MM.1S (cell line): ENCODE data around the gene TMEM97.

Source experiments
- DNase-seq: peaks from one replicate; pipeline ENCODE4 v3.0.0-alpha.2; 2015
- H2AFZ ChIP-seq: fragments of 300-600 bp; sonication (generic); 2 replicates; pipeline ENCODE4 v1.6.0; 2016; ENCODE audit warnings: antibody characterized with exemption, low read length
- H3F3A ChIP-seq: fragments of 300-600 bp; sonication (generic); 2 replicates; pipeline ENCODE4 v1.6.1; 2016; ENCODE audit warnings: mild to moderate bottlenecking, antibody characterized with exemption, low read length, moderate library complexity, mixed read lengths; ENCODE audit not compliant: insufficient read depth
- H3K27ac ChIP-seq: fragments of 300-600 bp; sonication (generic); 2 replicates; pipeline ENCODE4 v1.5.1; 2016; ENCODE audit warnings: mild to moderate bottlenecking, low read length
- H3K27me3 ChIP-seq: fragments of 300-600 bp; sonication (generic); replicated peaks from 2 replicates; pipeline ENCODE4 v1.6.0; 2016; ENCODE audit warnings: low read length; ENCODE audit not compliant: insufficient read depth
- H3K36me3 ChIP-seq: fragments of 300-600 bp; sonication (generic); replicated peaks from 2 replicates; pipeline ENCODE4 v1.6.1; 2016; ENCODE audit warnings: mild to moderate bottlenecking, low read length, mixed read lengths; ENCODE audit not compliant: insufficient read depth
- H3K4me1 ChIP-seq: fragments of 300-600 bp; sonication (generic); 2 replicates; pipeline ENCODE4 v1.6.1; 2016; ENCODE audit warnings: low read length, mixed read lengths
- H3K4me2 ChIP-seq: fragments of 300-600 bp; sonication (generic); 2 replicates; pipeline ENCODE4 v1.6.0; 2016; ENCODE audit warnings: low read depth, low read length
- H3K4me3 ChIP-seq: fragments of 300-600 bp; sonication (generic); 2 replicates; pipeline ENCODE4 v1.5.1; 2016; ENCODE audit warnings: low read length, mixed read lengths
- H3K79me2 ChIP-seq: fragments of 300-600 bp; sonication (generic); 2 replicates; pipeline ENCODE4 v1.6.1; 2016; ENCODE audit warnings: mixed run types, low read length, mixed read lengths
- H3K9ac ChIP-seq: fragments of 300-600 bp; sonication (generic); 2 replicates; pipeline ENCODE4 v1.6.1; 2016; ENCODE audit warnings: low read length, mixed read lengths
- H3K9me2 ChIP-seq: fragments of 300-600 bp; sonication (generic); replicated peaks from 2 replicates; pipeline ENCODE4 v1.6.1; 2016; ENCODE audit warnings: mild to moderate bottlenecking, low read length, mixed read lengths; ENCODE audit not compliant: insufficient read depth
- H3K9me3 ChIP-seq: fragments of 300-600 bp; sonication (generic); replicated peaks from 2 replicates; pipeline ENCODE4 v1.6.1; 2016; ENCODE audit warnings: mild to moderate bottlenecking, low read length, mixed read lengths; ENCODE audit not compliant: insufficient read depth
- H4K20me1 ChIP-seq: fragments of 300-600 bp; sonication (generic); 2 replicates; pipeline ENCODE4 v1.6.1; 2016; ENCODE audit warnings: mild to moderate bottlenecking, low read length, moderate library complexity, mixed read lengths; ENCODE audit not compliant: insufficient read depth
- CTCF ChIP-seq: fragments of 300-600 bp; sonication (generic); IDR thresholded peaks from 2 replicates; pipeline ENCODE4 v1.5.1; 2016; ENCODE audit warnings: antibody characterized with exemption, low read length, mixed read lengths
- EZH2 ChIP-seq: fragments of 300-600 bp; sonication (generic); optimal IDR thresholded peaks from 2 replicates; pipeline ENCODE3; 2017; ENCODE audit warnings: low read depth, mild to moderate bottlenecking, antibody characterized with exemption, low read length, mixed read lengths
- EZH2phosphoT487 ChIP-seq: fragments of 300-600 bp; sonication (generic); IDR thresholded peaks from 2 replicates; pipeline ENCODE4 v1.6.1; 2018; ENCODE audit warnings: antibody characterized with exemption, low read length

Gene TMEM97

GRCh38 chr17:28327709-28328108, 8.7 kb downstream of the TMEM97 start:
- TF ChIP-seq EZH2 (no peak), EZH2phosphoT487 (no peak), CTCF (no peak)
- Histone ChIP-seq H3K27ac (no peak overlapping the region), H4K20me1 (no peaks in the 10 kb centered on the region), H2AFZ (no peak overlapping the region), H3K36me3 (0 out of 2 replicates have a peak, but pooled peaks cover 4% of the 10 kb centered on the region), H3K9ac (no peak overlapping the region), H3K9me2 (no peaks in the 10 kb centered on the region), H3K4me2 (no peak overlapping the region), H3K9me3 (no peaks in the 10 kb centered on the region), H3K4me1 (no peaks in the 10 kb centered on the region), H3K27me3 (no peaks in the 10 kb centered on the region), H3K79me2 (peaks cover 51% of the 10 kb centered on the region), H3F3A (peaks cover 4% of the 10 kb centered on the region; the same call in 1 of the 2 replicates), H3K4me3 (no peak overlapping the region)
- no peak for DNase-seq

- no peak for TF ChIP-seq EZH2phosphoT487
- no peak for TF ChIP-seq CTCF
- no peak for TF ChIP-seq EZH2
- Histone ChIP-seq H3K9ac (no peak overlapping the region), H3K4me2 (no peak overlapping the region), H3K79me2 (peaks cover 46% of the 10 kb centered on the region), H3K36me3 (0 out of 2 replicates have a peak, but pooled peaks cover 4% of the 10 kb centered on the region), H3K4me1 (no peaks in the 10 kb centered on the region), H3K4me3 (no peak overlapping the region), H3K27me3 (no peaks in the 10 kb centered on the region), H3K9me3 (no peaks in the 10 kb centered on the region), H3K9me2 (no peaks in the 10 kb centered on the region), H2AFZ (no peak overlapping the region), H3K27ac (no peak overlapping the region), H4K20me1 (no peaks in the 10 kb centered on the region), H3F3A (peaks cover 4% of the 10 kb centered on the region; the same call in 1 of the 2 replicates)
- no peak for DNase-seq
Measured at GRCh38 chr17:28328325-28328724, 9.3 kb downstream of the TMEM97 start.

- DNase-seq = no peak
- no peak overlapping the region for H3K9ac ChIP-seq
- H3K4me2 ChIP-seq = no peak overlapping the region
- no peaks in the 10 kb centered on the region for H3F3A ChIP-seq
- no peak overlapping the region for H2AFZ ChIP-seq
- TF ChIP-seq EZH2 (no peak), CTCF (no peak), EZH2phosphoT487 (no peak)
- 0 out of 2 replicates have a peak, but pooled peaks cover 4% of the 10 kb centered on the region for H3K36me3 ChIP-seq
- no peaks in the 10 kb centered on the region for H3K27me3 ChIP-seq
- H3K27ac ChIP-seq = no peak overlapping the region
- no peaks in the 10 kb centered on the region for H3K9me2 ChIP-seq
- H4K20me1 ChIP-seq = no peaks in the 10 kb centered on the region
- no peak overlapping the region for H3K4me3 ChIP-seq
- peaks cover 41% of the 10 kb centered on the region for H3K79me2 ChIP-seq
- H3K9me3 ChIP-seq = no peaks in the 10 kb centered on the region
- peaks cover 8% of the 10 kb centered on the region for H3K4me1 ChIP-seq
Measured at GRCh38 chr17:28330671-28331070, 11.7 kb downstream of the TMEM97 start.
